H1 (cell line): ENCODE results near the gene MYL5. TPM values are rescaled to one million over a fixed set of nuclear protein-coding genes. Genes with fewer than 3 reads are reported as not detected.

ENCODE experiments used
- CTCF ChIA-PET: fragments of 300-600 bp; sonication (Branson Sonifier 250); formaldehyde crosslinking; loops from one replicate; lab custom pipeline; 2021; ENCODE audit not compliant: partially characterized antibody; lab: Charles Lee
- POLR2A ChIA-PET: fragments of 300-600 bp; sonication (Branson Sonifier 250); formaldehyde crosslinking; loops from one replicate; lab custom pipeline; 2021; ENCODE audit warnings: inconsistent platforms; ENCODE audit not compliant: partially characterized antibody; lab: Charles Lee
- DNase-seq, 2 experiments: peaks; one replicate each; pipeline versions ENCODE4 v3.0.0 to v3.0.0-alpha.2; 2010 to 2022; ENCODE audit warnings: low spot score in 2 of 2, low read depth in 1 of 2, mixed read lengths in 1 of 2
- FAIRE-seq: peaks from 2 replicates; lab custom pipeline; 2011; peaks lifted over from hg19 to GRCh38; lab: Jason Lieb, UNC
- H2AFZ ChIP-seq: 2 replicates; pipeline ENCODE4 v1.8.1; 2012; ENCODE audit warnings: low read length, inconsistent platforms
- H2AK5ac ChIP-seq: 2 replicates; pipeline ENCODE4 v1.6.1; 2013; ENCODE audit warnings: low read depth, low read length
- H2BK120ac ChIP-seq: replicated peaks from 2 replicates; pipeline ENCODE3; 2013; ENCODE audit warnings: low read depth, low read length, inconsistent platforms
- H2BK12ac ChIP-seq: 2 replicates; pipeline ENCODE4 v1.6.1; 2013; ENCODE audit warnings: low read depth, low read length
- H2BK15ac ChIP-seq: 2 replicates; pipeline ENCODE4 v1.6.1; 2013; ENCODE audit warnings: low read length
- H2BK20ac ChIP-seq: 2 replicates; pipeline ENCODE4 v1.6.1; 2013; ENCODE audit warnings: low read length
- H2BK5ac ChIP-seq: 2 replicates; pipeline ENCODE4 v1.6.1; 2013; ENCODE audit warnings: low read depth, low read length
- H3K14ac ChIP-seq: 2 replicates; pipeline ENCODE4 v1.6.1; 2013; ENCODE audit warnings: inconsistent platforms; ENCODE audit not compliant: insufficient read length
- H3K18ac ChIP-seq: 2 replicates; pipeline ENCODE4 v1.6.1; 2013; ENCODE audit warnings: low read length; ENCODE audit errors: extremely low read depth
- H3K23ac ChIP-seq: 2 replicates; pipeline ENCODE4 v1.6.1; 2013; ENCODE audit warnings: inconsistent platforms; ENCODE audit not compliant: insufficient read length
- H3K23me2 ChIP-seq: 2 replicates; pipeline ENCODE4 v1.6.1; 2013; ENCODE audit warnings: low read depth, low read length
- H3K27ac ChIP-seq: 2 replicates; pipeline ENCODE4 v1.6.1; 2011; ENCODE audit warnings: low read depth, low read length, inconsistent platforms
- H3K27me3 ChIP-seq, 4 experiments: replicated peaks in 1 of 4; 1 replicate in 1 of 4; 2 replicates in 3 of 4; pipeline versions ENCODE4 v1.6.1 to v1.8.1; 2011 to 2013; ENCODE audit warnings: low read length in 3 of 4, mild to moderate bottlenecking in 3 of 4, inconsistent platforms in 2 of 4, mixed read lengths in 2 of 4, moderate library complexity in 1 of 4; ENCODE audit not compliant: control insufficient read depth in 3 of 4, insufficient read depth in 3 of 4; ENCODE audit errors: extremely low read depth in 1 of 4
- H3K36me3 ChIP-seq, 4 experiments: 2 replicates each; pipeline versions ENCODE4 v1.6.1 to v1.8.1; 2011 to 2013; ENCODE audit warnings: mild to moderate bottlenecking in 4 of 4, low read length in 3 of 4, moderate library complexity in 2 of 4, control low read depth in 1 of 4, inconsistent platforms in 1 of 4; ENCODE audit not compliant: insufficient read depth in 4 of 4, control insufficient read depth in 2 of 4
- H3K4ac ChIP-seq: replicated peaks from 2 replicates; pipeline ENCODE3; 2013; ENCODE audit warnings: low read length, low read depth, mixed read lengths, inconsistent platforms; ENCODE audit not compliant: insufficient read length
- H3K4me1 ChIP-seq, 4 experiments: replicated peaks in 1 of 4; 1 replicate in 1 of 4; 2 replicates in 3 of 4; pipeline versions ENCODE4 v1.6.1 to v1.8.1; 2011 to 2013; ENCODE audit warnings: low read length in 3 of 4, inconsistent platforms in 2 of 4, mixed read lengths in 1 of 4; ENCODE audit not compliant: insufficient read depth in 4 of 4, control insufficient read depth in 3 of 4
- H3K4me2 ChIP-seq, 2 experiments: 2 replicates each; pipeline versions ENCODE4 v1.6.1 to v1.8.1; 2011 to 2013; ENCODE audit warnings: low read depth in 2 of 2, low read length in 2 of 2, control low read depth in 1 of 2, inconsistent platforms in 1 of 2, mild to moderate bottlenecking in 1 of 2; ENCODE audit not compliant: insufficient read depth in 1 of 2
- H3K4me3 ChIP-seq, 4 experiments: fragments of 200-600, 300-600 bp in 1 of 4; sonication (generic), shearing (Covaris generic), sonication (Bioruptor Twin) in 1 of 4; 2 replicates each; pipeline versions ENCODE4 v1.5.1 to v1.8.1; 2011 to 2016; ENCODE audit warnings: low read length in 4 of 4, low read depth in 3 of 4, control low read depth in 2 of 4, inconsistent platforms in 2 of 4, mild to moderate bottlenecking in 2 of 4, mixed read lengths in 1 of 4, moderate library complexity in 1 of 4; ENCODE audit not compliant: insufficient read depth in 2 of 4; ENCODE audit errors: extremely low read depth in 1 of 4
- H3K56ac ChIP-seq: replicated peaks from 2 replicates; pipeline ENCODE3; 2013; ENCODE audit warnings: low read depth, mild to moderate bottlenecking, mixed read lengths, low read length, inconsistent platforms; ENCODE audit not compliant: insufficient read length
- H3K79me1 ChIP-seq: 2 replicates; pipeline ENCODE4 v1.6.1; 2013; ENCODE audit warnings: low read depth, low read length, control low read depth
- H3K79me2 ChIP-seq, 2 experiments: 2 replicates each; pipeline versions ENCODE4 v1.6.1 to v1.8.1; 2012 to 2013; ENCODE audit warnings: low read length in 2 of 2, mild to moderate bottlenecking in 2 of 2, inconsistent platforms in 1 of 2; ENCODE audit not compliant: insufficient read depth in 2 of 2, control insufficient read depth in 1 of 2
- H3K9ac ChIP-seq, 4 experiments: replicated peaks in 1 of 4; 1 replicate in 1 of 4; 2 replicates in 3 of 4; pipeline versions ENCODE4 v1.6.1 to v1.8.1; 2011 to 2013; ENCODE audit warnings: low read depth in 3 of 4, low read length in 3 of 4, control low read depth in 2 of 4, mild to moderate bottlenecking in 2 of 4, moderate library complexity in 2 of 4, inconsistent platforms in 1 of 4; ENCODE audit errors: extremely low read depth in 1 of 4
- H3K9me3 ChIP-seq, 2 experiments: 2 replicates each; pipeline versions ENCODE4 v1.6.1 to v1.8.1; 2012 to 2013; ENCODE audit warnings: mild to moderate bottlenecking in 2 of 2, moderate library complexity in 2 of 2, control low read depth in 1 of 2, inconsistent platforms in 1 of 2, low read depth in 1 of 2, low read length in 1 of 2, mixed read lengths in 1 of 2; ENCODE audit not compliant: insufficient read depth in 2 of 2
- H4K20me1 ChIP-seq, 2 experiments: replicated peaks in 1 of 2; 2 replicates each; pipeline versions ENCODE3 to v1.8.1; 2011 to 2013; ENCODE audit warnings: inconsistent platforms in 2 of 2, low read length in 2 of 2, mild to moderate bottlenecking in 1 of 2; ENCODE audit not compliant: insufficient read depth in 2 of 2, control insufficient read depth in 1 of 2
- H4K5ac ChIP-seq: 2 replicates; pipeline ENCODE4 v1.6.1; 2013; ENCODE audit warnings: low read length, low read depth, mixed read lengths, inconsistent platforms; ENCODE audit not compliant: insufficient read length
- H4K8ac ChIP-seq: 2 replicates; pipeline ENCODE4 v1.8.0; 2013; ENCODE audit warnings: mild to moderate bottlenecking, moderate library complexity, low read length, inconsistent platforms; ENCODE audit not compliant: insufficient read depth; ENCODE audit errors: extremely low read depth
- H4K91ac ChIP-seq: replicated peaks from 2 replicates; pipeline ENCODE3; 2013; ENCODE audit warnings: low read length, mixed read lengths, inconsistent platforms; ENCODE audit not compliant: insufficient read length
- ATF3 ChIP-seq: IDR thresholded peaks from 2 replicates; pipeline ENCODE4 v1.6.1; 2011; ENCODE audit warnings: low read depth, mild to moderate bottlenecking, low read length; ENCODE audit not compliant: insufficient read depth
- EZH2 ChIP-seq: fragments of 200-600 bp; sonication (generic); IDR thresholded peaks from 2 replicates; pipeline ENCODE4 v1.7.1; 2012; ENCODE audit warnings: low read depth, mild to moderate bottlenecking, moderate library complexity, low read length, inconsistent platforms; ENCODE audit not compliant: severe bottlenecking
- JUN ChIP-seq: IDR thresholded peaks from 2 replicates; pipeline ENCODE4 v1.6.1; 2011; ENCODE audit warnings: low read depth, mild to moderate bottlenecking, improper control_type of control experiment, low read length
- MAFK ChIP-seq: IDR thresholded peaks from 2 replicates; pipeline ENCODE4 v1.6.1; 2012; ENCODE audit warnings: low read depth, mild to moderate bottlenecking, improper control_type of control experiment, low read length
- POU5F1 ChIP-seq: IDR thresholded peaks from 2 replicates; pipeline ENCODE4 v1.6.1; 2011; ENCODE audit warnings: low read depth, mild to moderate bottlenecking, low read length, moderate library complexity
- RAD21 ChIP-seq, 2 experiments: IDR thresholded peaks in 1 of 2; conservative IDR thresholded peaks in 1 of 2; 2 replicates each; pipeline ENCODE4 v1.6.1; 2011; ENCODE audit warnings: low read depth in 2 of 2, low read length in 2 of 2, improper control_type of control experiment in 1 of 2, inconsistent platforms in 1 of 2, mild to moderate bottlenecking in 1 of 2, moderate library complexity in 1 of 2
- TEAD4 ChIP-seq: IDR thresholded peaks from 2 replicates; pipeline ENCODE4 v1.6.1; 2012; ENCODE audit warnings: low read depth, low read length, inconsistent platforms, mixed read lengths
- YY1 ChIP-seq: IDR thresholded peaks from 2 replicates; pipeline ENCODE4 v1.6.1; 2011; ENCODE audit warnings: low read depth, mild to moderate bottlenecking, low read length
- WGBS, 2 experiments: shearing (Covaris generic) in 1 of 2; methylation state at CpG; one replicate each; pipeline versions ENCODE4 v1.1.6 to v1.1.7; 2013 to 2015; ENCODE audit warnings: low lambda C conversion rate in 2 of 2, mixed read lengths in 2 of 2, inconsistent platforms in 1 of 2, low coverage in 1 of 2, missing lambda C conversion rate in 1 of 2; ENCODE audit not compliant: insufficient replicate concordance in 2 of 2, insufficient coverage in 1 of 2, insufficient read length in 1 of 2; ENCODE audit errors: extremely low coverage in 1 of 2, missing lambda C conversion rate in 1 of 2; 5-methylcytosine and 5-hydroxymethylcytosine counted together
- polyA plus RNA-seq, 7 experiments: library from polyadenylated mRNA; depleted of rRNA in 3 of 7; stranded (reverse) in 5 of 7; unstranded in 2 of 7; fragments of >200 nt in 5 of 7; fragments of 200-250 nt in 2 of 7; gene quantifications; 1 replicate in 5 of 7; 2 replicates in 1 of 7; 4 replicates in 1 of 7; pipeline versions ENCODE4 v1.2.1 to v1.2.3, GENCODE V29; 2011 to 2013; ENCODE audit warnings: missing spikeins in 2 of 7, mixed read lengths in 2 of 7
- total RNA-seq: library from RNA; stranded (reverse); fragmentation: NEBNext Ultra II Directional; extraction: Animal tissue kit (Norgen Biotek cat#: 25700); gene quantifications from 2 replicates; pipeline ENCODE4 v1.2.1, GENCODE V29; 2021

MYL5 gene
- total and polyA plus RNA-seq, 2 of the 8 experiments (the other 6 are each of a cell fraction or from before 2014, with no cell fraction given), result 5.7 to 6.8 TPM

- Histone ChIP-seq H2BK12ac (no peak overlapping the region), H3K79me2 (peaks cover 3 to 65% of the 10 kb centered on the region in 2 experiments; a peak in 3 of 4 replicates), H3K9ac (no peak overlapping the region), H3K36me3 (peaks cover 0 to 9% (median 2%) of the 10 kb centered on the region in 4 experiments; a peak in 4 of 8 replicates), H3K4me2 (no peak overlapping the region), H4K91ac (no peak overlapping the region), H2BK15ac (no peak overlapping the region), H2AFZ (no peak overlapping the region), H2BK5ac (no peak overlapping the region), H3K14ac (no peak overlapping the region), H3K27me3 (no peaks in the 10 kb centered on the region), H2BK20ac (no peak overlapping the region), H4K20me1 (peaks cover 29 to 41% of the 10 kb centered on the region in 2 experiments), H4K8ac (peak overlapping the region; percentile 57), H3K18ac (no peak overlapping the region), H3K79me1 (peaks cover 20% of the 10 kb centered on the region), H3K4me1 (no peaks in the 10 kb centered on the region), H2BK120ac (no peak overlapping the region), H4K5ac (no peak overlapping the region), H3K56ac (no peak overlapping the region), H3K4ac (no peak overlapping the region), H3K23ac (no peak overlapping the region), H3K23me2 (no peaks in the 10 kb centered on the region), H3K27ac (no peak overlapping the region), H3K4me3 (no peak overlapping the region), H3K9me3 (no peaks in the 10 kb centered on the region), H2AK5ac (no peak overlapping the region)
- FAIRE-seq (no peak), DNase-seq (no peak)
- ChIA-PET CTCF (interaction anchor here (0.6 to 2.6 kb wide), 5 partner anchors 11 to 94 kb away, joined by 3 to 12 read pairs (median 4); no protein-coding TSS in a partner anchor), POLR2A (interaction anchor here (1.3 to 1.4 kb wide), 2 partner anchors 38 to 41 kb away, joined by 3 read pairs; no protein-coding TSS in a partner anchor)
- no peak for TF ChIP-seq POU5F1
- no peak for TF ChIP-seq TEAD4
- 0 out of 2 replicates have a peak, but pooled peaks have one; percentile 10 for TF ChIP-seq YY1
- no peak for TF ChIP-seq ATF3
- TF ChIP-seq MAFK, result no peak
- TF ChIP-seq RAD21 (IDR thresholded peaks at IDR 0.05 in 1 of 2, conservative IDR thresholded peaks at IDR 0.05 in 1 of 2; ENCODE audit: low read depth in 2 of 2, low read length in 2 of 2), result no peak
- TF ChIP-seq EZH2, result no peak
- TF ChIP-seq JUN, result no peak
- WGBS, 2 experiments, result 95% methylated on average over 41 of the region's 41 CpGs; no CpG with 5 or more reads in 1 of the 2 experiments
Measured at GRCh38 chr4:725391-726234, 51.3 kb downstream of the MYL5 start.
